Heart left ventricle (tissue), 16 donors: ENCODE data around the gene STK24. TPM values are rescaled to one million over a fixed set of nuclear protein-coding genes. Genes with fewer than 3 reads are reported as not detected.

Experiments used
- ATAC-seq, 4 donors: fragments of 200-7000 bp; cut with Tn5 transposase; one replicate each; pipeline ENCODE4 v1.9.1; 2020 to 2022; ENCODE audit warnings: moderate library complexity in 4 of 4, mild to moderate bottlenecking in 3 of 4, moderate number of reproducible peaks in 1 of 4
- DNase-seq, 5 donors: peaks; one replicate each; pipeline ENCODE4 v3.0.0-alpha.2; 2020
- H3K27ac ChIP-seq, 12 donors: fragments of 200-600 bp; sonication (generic) in 4 of 12; one replicate each; pipeline versions ENCODE4 v1.5.0 to v1.8.0; 2016 to 2022; ENCODE audit warnings: mild to moderate bottlenecking in 2 of 12
- H3K27me3 ChIP-seq, 9 donors: fragments of 200-600 bp; sonication (generic) in 2 of 9; one replicate each; pipeline versions ENCODE4 v1.5.1 to v1.8.0; 2016 to 2022; ENCODE audit warnings: mild to moderate bottlenecking in 3 of 9
- H3K36me3 ChIP-seq, 9 donors: fragments of 200-600 bp; sonication (generic) in 2 of 9; one replicate each; pipeline versions ENCODE4 v1.5.0 to v1.8.0; 2018 to 2022; ENCODE audit warnings: mild to moderate bottlenecking in 2 of 9
- H3K4me1 ChIP-seq, 12 donors: fragments of 200-600 bp; sonication (generic) in 4 of 12; one replicate each; pipeline versions ENCODE4 v1.5.0 to v1.8.0; 2016 to 2022; ENCODE audit warnings: mild to moderate bottlenecking in 3 of 12
- H3K4me3 ChIP-seq, 12 donors: fragments of 200-600 bp; sonication (generic) in 4 of 12; one replicate each; pipeline versions ENCODE4 v1.5.0 to v1.8.0; 2017 to 2022; ENCODE audit warnings: mild to moderate bottlenecking in 9 of 12, moderate library complexity in 4 of 12
- H3K9me3 ChIP-seq, 12 donors: fragments of 200-600 bp; sonication (generic) in 4 of 12; one replicate each; pipeline versions ENCODE4 v1.5.0 to v1.8.0; 2016 to 2022; ENCODE audit warnings: mild to moderate bottlenecking in 1 of 12
- CTCF ChIP-seq, 12 donors: fragments of 200-600 bp; sonication (generic) in 4 of 12; IDR thresholded peaks; one replicate each; pipeline versions ENCODE4 v1.5.0 to v1.8.0; 2018 to 2022; ENCODE audit warnings: antibody characterized with exemption in 12 of 12, mild to moderate bottlenecking in 5 of 12
- POLR2A ChIP-seq, 2 donors: fragments of 450-650 bp; IDR thresholded peaks; one replicate each; pipeline ENCODE4 v1.6.1; 2017; ENCODE audit warnings: antibody characterized with exemption in 2 of 2, mild to moderate bottlenecking in 2 of 2, moderate library complexity in 2 of 2
- WGBS, 4 donors: extraction: QIAGEN DNeasy Blood & Tissue Kit in 2 of 4; methylation state at CpG; one replicate each; pipeline versions ENCODE4 v1.1.5 to v1.1.7; 2013 to 2018; 5-methylcytosine and 5-hydroxymethylcytosine counted together
- intact Hi-C, 10 donors: fragments of 100-400 bp; cut with DNase I; formaldehyde crosslinking; loops; one replicate each; pipeline versions ENCODE4 v1.11.1 to v1.14.2; 2022
- polyA plus RNA-seq, 2 donors: library from polyadenylated mRNA; stranded (reverse); fragments of 200-250 nt; gene quantifications; one replicate each; pipeline ENCODE4 v1.2.3, GENCODE V29; 2013
- total RNA-seq, 9 donors: library from RNA; depleted of rRNA in 2 of 9; stranded (reverse); fragments of >200 nt in 2 of 9; fragmentation: NEBNext Ultra II Directional in 3 of 9; extraction: Animal tissue kit (Norgen Biotek cat#: 25700) in 3 of 9; gene quantifications; one replicate each; pipeline versions ENCODE4 v1.1.0 to v1.2.4, GENCODE V29; 2016 to 2023
- donor health status: ischemic (EF 13 %, LVEDD 7.1; RV severe dilation, severe dysfunction).
- donor health status: healthy with polysubstance abuse.
- donor health status: DM: no; HTN: yes; CAD: no.
- donor health status: DM: no; HTN: no; CAD: no.
- donor health status: ischemic (EF 25% LVEDD 6.9; RV normal size, moderate dysfunction).
- donor health status: ischemic (EF 25% LVEDD 5.7; RV mildly dilated, moderate dysfunction).
- donor health status: healthy.
- donor health status: DM: yes; HTN: yes; CAD: no.
- donor health status: ischemic (EF 35%, LVEDD 5.7; RV mildly dilated, moderate dysfunction).
- donor health status: nonischemic (EF 11% LVEDD 7.7; RV severe dilation, severe dysfunction).
- donor health status: DM: yes; HTN: yes; CAD: no.
- donor health status: PGD.
- donor health status: ischemic (EF 29% LVEDD 5.4; RV normal size, mild dysfunction).
- donor health status: nonischemic (EF 23%, LVEDD 6.1; RV moderate dilation, normal function).

STK24 gene
- total and polyA plus RNA-seq, 11 donors = 26.6 to 82.6 (median 59.6) TPM

- DNase-seq (no peak), ATAC-seq (no peak)
- intact Hi-C loops = no loop called here
- WGBS, 4 donors = 76 to 78% (median 77%) methylated on average over 10 of the region's 10 CpGs
- TF ChIP-seq POLR2A (IDR thresholded peaks at IDR 0.05) (no peak), CTCF (IDR thresholded peaks at IDR 0.05) (no peak)
- Histone ChIP-seq H3K9me3 (no peaks in the 10 kb centered on the region), H3K27me3 (no peaks in the 10 kb centered on the region), H3K36me3 (peaks cover 0 to 8% (median 0%) of the 10 kb centered on the region in 9 donors), H3K4me3 (no peak overlapping the region), H3K27ac (no peak overlapping the region), H3K4me1 (peaks cover 0 to 80% (median 60%) of the 10 kb centered on the region in 12 donors)
Measured at GRCh38 chr13:98557937-98558792, 18.7 kb downstream of the STK24 start.

GRCh38 chr13:98556968-98557631 lies 19.8 kb downstream of the STK24 start:
- intact Hi-C loops = no loop called here
- DNase-seq = no peak
- peaks cover 0 to 80% (median 58%) of the 10 kb centered on the region in 12 donors for H3K4me1 ChIP-seq

GRCh38 chr13:98556142-98556816 lies 20.6 kb downstream of the STK24 start:
- no peak overlapping the region for H3K27ac ChIP-seq
- H3K4me3 ChIP-seq = no peak overlapping the region
- no peak for DNase-seq
- peaks cover 0 to 73% (median 54%) of the 10 kb centered on the region in 12 donors for H3K4me1 ChIP-seq
- ATAC-seq = no peak
- intact Hi-C loops = no loop called here
- peaks cover 0 to 8% (median 0%) of the 10 kb centered on the region in 9 donors for H3K36me3 ChIP-seq
- WGBS, 4 donors = 79 to 92% (median 85%) methylated on average over 8 of the region's 8 CpGs
- H3K27me3 ChIP-seq = no peaks in the 10 kb centered on the region
- H3K9me3 ChIP-seq = no peaks in the 10 kb centered on the region
- TF ChIP-seq POLR2A (IDR thresholded peaks at IDR 0.05) = no peak
- no peak for TF ChIP-seq CTCF (IDR thresholded peaks at IDR 0.05)

More at GRCh38 chr13:98556968-98557631, 19.8 kb downstream of the STK24 start:
- no peaks in the 10 kb centered on the region for H3K9me3 ChIP-seq
- ATAC-seq = peak in 3 of 4 donors; percentile 34 to 51 (median 42)
- WGBS, 4 donors = 73 to 88% (median 84%) methylated on average over 10 of the region's 10 CpGs
- no peaks in the 10 kb centered on the region for H3K27me3 ChIP-seq
- TF ChIP-seq POLR2A (IDR thresholded peaks at IDR 0.05) (no peak), CTCF (IDR thresholded peaks at IDR 0.05) (no peak)
- H3K27ac ChIP-seq = no peak overlapping the region
- H3K36me3 ChIP-seq = peaks cover 0 to 8% (median 0%) of the 10 kb centered on the region in 9 donors
- H3K4me3 ChIP-seq = no peak overlapping the region
